Activated CD4-positive, CD25-positive, alpha-beta regulatory T cell treated with anti-CD3 and anti-CD28 coated beads, Interleukin-2, amount 50 U/mL, for 16 hours (primary cell): ENCODE measurements around the gene MYL5.
"Not testable (repeated sequence)": the region's sequence is repeated elsewhere in the genome, so short reads cannot be mapped to it uniquely, and the experiment has no call there.

ENCODE experiments used
- DNase-seq: peaks from one replicate; pipeline ENCODE4 v3.0.0-alpha.2; 2020; ENCODE audit warnings: low read depth, low spot score

The MYL5 gene

DNA sequence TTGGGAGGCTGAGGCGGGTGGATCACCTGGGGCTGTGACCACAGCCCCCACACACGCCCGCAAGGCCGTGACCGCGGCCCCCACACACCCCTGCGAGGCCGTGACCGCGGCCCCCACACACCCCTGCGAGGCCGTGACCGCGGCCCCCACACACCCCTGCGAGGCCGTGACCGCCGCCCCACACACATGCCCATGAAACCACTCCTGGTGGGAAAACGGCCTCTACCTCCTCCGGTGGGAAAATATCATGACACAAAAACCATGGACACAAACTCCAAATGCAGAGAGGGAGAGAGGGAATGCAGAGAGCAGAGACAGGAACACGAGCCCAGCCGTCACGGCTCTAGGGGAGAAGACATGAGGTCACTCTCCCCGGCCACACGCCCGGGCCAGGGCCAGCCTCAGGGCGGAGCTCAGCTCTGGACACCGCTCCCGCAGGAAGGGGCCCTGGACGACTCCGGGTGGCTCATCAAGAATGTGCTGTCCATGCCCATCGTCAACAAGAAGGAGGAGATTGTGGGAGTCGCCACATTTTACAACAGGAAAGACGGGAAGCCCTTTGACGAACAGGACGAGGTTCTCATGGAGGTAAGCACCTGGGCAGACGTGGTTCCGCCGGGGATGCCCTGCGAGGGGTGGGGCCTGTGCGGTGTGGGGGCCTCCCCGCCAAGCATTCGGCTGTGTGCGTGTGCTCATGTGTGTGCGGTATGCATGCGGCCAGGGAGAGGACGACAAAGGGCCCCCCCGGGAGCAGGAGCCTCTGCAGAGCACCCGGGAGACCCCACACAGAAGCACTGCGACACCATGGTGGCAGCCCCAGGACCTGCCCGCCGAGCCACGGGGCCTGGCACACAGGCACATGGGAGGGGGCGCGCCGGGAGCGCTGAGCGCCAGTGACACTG is 17.7 kb upstream of the MYL5 start:
- no peak for DNase-seq

DNA sequence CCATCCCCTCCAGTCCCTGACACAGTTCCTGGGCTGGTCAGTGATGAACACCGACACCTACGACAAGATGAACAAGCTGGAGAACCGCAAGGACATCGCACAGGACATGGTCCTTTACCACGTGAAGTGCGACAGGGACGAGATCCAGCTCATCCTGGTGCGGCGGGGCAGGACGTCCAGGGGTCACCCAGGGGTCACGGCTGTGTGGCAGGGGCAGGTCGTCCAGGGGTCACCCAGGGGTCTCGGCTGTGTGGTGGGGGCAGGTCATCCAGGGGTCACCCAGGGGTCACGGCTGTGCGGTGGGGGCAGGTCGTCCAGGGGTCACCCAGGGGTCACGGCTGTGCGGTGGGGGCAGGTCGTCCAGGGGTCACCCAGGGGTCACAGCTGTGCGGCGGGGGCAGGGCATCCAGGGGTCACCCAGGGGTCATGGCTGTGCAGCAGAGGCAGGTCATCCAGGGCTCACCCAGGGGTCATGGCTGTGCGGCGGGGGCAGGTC is 17.0 kb upstream of the MYL5 start:
- DNase-seq = no peak

DNA sequence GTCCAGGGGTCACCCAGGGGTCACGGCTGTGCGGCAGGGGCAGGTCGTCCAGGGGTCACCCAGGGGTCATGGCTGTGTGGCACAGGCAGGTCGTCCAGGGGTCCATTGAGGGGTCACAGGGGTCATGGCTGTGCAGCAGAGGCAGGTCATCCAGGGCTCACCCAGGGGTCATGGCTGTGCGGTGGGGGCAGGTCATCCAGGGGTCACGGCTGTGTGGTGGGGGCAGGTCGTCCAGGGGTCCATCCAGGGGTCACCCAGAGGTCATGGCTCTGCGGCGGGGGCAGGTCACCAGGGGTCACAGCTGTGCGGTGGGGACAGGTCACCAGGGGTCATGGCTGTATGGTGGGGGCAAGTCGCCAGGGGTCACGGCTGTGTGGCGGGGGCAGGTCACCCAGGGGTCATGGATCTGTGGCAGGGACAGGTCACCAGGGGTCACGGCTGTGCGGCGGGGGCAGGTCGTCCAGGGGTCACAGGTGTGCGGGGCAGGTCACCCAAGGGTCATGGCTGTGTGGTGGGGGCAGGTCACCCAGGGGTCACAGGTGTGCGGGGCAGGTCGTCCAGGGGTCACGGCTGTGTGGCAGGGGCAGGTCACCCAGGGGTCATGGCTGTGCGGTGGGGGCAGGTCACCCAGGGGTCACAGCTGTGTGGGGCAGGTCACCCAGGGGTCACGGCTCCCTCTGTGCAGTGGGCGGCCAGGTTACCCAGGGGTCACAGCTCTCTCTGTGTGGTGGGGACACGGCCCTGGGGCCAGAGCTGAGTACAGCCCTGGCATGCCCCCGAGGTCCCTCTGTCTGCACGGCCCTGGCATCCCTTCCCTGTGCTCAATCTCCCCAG is 16.3 kb upstream of the MYL5 start:
- no peak for DNase-seq

DNA sequence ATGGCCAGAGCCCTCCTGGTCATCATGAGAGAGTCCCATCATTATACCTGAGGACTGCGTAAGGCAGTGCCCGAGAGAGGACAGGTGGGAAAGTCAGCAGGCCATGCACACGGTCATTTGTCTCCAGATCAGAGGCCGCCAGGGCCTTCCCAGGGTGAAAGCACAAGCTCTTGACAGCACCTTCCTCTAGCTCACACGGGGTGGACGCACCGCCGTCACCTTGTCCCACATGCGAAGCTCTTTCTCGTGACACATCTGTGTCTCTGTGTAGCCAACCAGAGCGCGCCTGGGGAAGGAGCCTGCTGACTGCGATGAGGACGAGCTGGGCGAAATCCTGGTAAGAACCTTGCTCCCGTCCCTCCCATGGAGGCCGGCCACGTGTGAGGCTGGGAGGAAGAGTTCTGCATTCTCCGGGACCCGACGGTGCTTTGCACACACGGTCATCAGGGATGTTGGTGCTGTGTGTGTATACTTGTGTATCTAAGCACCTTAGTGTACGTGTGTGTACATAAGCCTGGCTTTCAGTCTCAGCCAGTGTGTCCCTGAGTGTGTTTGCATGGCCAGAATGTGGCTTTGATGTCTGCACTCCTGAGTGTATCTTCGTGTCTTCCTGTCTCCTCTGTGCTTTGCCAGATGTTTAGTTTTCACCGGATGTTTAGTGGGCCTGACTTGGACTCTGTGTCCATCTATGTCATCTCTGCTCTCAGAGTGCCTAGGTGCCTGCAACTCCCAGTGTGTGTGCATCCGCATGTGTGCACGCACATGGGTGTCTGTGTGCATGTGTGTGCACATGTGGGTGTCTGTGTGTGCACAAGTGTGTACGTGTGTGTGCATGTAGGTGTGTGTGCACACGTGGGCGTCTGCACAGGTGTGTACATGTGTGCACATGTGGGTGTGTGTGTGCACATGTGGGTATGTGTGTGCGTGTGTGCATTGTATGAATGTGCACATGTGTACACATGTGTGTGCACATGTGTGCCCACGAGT is 15.4 kb upstream of the MYL5 start:
- DNase-seq = no peak

DNA sequence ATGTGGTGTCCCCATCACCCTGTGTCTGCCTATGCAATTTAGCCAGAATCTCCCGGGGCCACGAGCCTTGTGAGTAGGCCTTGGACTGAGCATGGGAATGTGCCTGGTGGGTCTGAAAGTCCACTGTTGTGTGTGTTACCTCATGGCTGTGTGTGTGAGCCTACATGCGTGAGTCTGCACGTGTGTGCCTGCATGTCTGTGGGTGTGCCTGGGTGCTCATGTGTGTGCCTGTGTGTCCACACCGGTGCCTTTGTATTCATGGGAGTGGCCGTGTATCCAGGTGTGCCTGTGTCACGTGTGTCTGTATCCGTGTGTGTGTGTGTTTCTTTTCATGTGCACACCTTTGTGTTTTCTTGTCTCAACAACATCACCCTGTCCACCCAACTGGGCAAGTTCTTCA is 14.5 kb upstream of the MYL5 start:
- no peak for DNase-seq

DNA sequence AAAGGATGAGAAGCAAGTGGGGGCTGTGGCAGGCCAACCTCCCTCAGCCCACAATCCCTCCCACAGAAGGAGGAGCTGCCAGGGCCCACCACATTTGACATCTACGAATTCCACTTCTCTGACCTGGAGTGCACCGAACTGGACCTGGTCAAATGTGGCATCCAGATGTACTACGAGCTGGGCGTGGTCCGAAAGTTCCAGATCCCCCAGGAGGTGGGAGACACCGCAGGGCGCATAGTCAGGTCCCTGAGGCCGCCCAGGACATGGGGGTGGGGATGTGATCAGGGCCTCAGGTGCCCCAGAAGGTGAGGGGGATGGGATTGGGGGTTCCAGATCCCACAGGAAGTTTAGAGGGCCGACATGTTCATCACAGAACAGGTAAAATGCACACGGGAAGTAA is 13.9 kb upstream of the MYL5 start:
- DNase-seq = no peak

DNA sequence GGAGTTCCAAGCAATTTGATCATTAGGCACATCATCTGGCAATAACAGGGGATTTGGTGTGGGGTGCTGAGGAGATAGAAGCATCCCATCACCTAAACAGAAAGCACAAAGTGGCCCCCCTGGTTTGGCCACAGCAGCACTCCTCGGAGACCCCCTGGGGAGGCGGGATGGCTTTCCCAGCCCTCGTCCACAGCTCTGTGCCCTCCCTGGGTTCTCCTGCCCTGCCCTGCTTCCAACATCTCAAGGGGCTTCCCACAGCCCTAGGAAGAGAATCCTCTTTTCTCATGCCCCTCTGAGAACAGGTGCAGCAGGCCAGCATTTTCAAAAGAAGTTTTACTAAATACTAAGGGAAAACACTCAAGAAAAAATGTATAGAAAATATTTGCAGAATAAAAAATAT is 13.1 kb upstream of the MYL5 start:
- no peak for DNase-seq

DNA sequence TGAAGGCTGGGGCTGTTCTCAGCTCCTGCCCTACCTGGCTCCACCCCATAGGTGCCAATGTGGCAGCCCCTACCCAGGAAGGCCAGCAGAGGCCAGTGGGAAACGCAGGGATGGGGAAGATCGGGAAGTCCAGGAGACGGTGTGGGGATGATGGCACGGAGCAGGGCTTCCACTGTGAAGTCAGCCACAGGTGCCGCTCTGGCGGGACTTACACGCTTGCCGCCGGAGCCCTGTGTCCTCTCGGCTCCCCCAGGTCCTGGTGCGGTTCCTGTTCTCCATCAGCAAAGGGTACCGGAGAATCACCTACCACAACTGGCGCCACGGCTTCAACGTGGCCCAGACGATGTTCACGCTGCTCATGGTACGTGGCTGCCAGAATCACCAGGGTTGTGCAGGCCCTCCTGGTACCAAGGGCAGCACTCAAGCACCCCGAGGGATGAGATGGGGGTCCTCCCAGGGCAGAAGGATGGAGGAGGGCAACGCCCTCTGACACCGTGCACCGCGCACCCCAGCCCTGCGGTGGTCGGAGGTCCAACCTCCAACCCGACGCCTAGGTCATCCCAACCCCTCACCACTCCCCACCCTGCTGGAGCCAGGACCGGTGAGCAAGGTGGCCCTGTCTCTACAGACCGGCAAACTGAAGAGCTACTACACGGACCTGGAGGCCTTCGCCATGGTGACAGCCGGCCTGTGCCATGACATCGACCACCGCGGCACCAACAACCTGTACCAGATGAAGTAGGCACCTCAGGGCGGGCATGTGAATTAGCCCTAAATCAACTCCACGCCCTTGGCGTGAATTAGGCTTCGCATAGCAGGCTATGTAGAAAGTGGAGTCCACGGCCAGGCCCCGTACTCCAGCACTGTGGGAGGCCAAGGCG is 12.2 kb upstream of the MYL5 start:
- DNase-seq = no peak

DNA sequence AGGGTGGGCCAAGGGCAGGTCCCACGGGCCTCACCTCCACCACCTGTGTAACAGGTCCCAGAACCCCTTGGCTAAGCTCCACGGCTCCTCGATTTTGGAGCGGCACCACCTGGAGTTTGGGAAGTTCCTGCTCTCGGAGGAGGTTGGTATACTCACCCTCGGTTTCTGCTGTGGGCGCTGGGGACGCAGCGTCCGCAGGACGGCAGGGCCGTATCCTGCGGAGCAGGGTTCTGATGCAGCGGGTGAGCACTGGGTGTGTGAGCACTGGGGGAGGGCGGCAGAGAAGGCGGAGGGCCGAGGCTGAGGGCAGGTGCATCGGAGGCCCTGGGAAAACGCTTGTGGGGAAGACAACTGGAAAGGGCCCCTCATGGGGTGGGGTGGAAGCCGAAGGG is 11.3 kb upstream of the MYL5 start:
- no peak for DNase-seq

DNA sequence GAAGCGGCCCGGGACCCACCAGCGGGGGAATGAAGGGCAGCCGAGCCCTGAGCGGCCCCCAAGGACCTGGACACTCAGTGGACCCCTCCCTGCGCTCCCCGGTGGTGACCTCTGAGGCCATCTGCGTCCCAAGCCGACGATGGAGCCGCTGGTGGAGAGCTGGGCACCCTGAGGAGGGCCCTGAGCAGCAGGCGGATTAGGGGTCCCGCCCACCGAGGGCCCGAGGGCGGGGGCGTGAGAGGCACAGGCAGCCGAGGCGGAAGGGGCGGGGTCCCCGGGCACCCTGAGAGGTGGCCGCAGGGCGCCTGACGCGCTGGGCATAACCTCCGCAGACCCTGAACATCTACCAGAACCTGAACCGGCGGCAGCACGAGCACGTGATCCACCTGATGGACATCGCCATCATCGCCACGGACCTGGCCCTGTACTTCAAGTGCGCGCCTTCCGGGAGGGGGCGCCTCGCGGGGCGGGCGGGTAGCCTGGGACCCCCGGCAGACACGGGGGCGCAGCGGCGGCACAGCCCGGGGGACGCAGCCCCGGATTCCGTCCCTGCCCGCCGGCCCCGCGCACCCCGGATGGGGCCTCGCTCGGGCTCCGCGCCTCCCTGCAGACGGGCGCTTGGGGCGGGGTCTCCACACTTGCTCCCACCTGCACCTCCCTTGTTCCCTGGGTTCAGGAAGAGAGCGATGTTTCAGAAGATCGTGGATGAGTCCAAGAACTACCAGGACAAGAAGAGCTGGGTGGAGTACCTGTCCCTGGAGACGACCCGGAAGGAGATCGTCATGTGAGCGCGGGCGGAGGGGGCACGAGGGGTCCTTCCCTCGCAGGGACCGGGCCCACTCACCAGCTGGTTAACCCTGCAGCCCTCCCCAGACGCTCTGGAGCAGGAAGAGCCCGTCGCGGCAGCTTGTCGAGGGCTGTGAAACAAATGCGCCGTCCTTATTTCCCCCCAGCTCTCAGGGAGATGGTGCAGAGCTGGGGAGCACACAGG is 10.6 kb upstream of the MYL5 start:
- peak; percentile 42 for DNase-seq

DNA sequence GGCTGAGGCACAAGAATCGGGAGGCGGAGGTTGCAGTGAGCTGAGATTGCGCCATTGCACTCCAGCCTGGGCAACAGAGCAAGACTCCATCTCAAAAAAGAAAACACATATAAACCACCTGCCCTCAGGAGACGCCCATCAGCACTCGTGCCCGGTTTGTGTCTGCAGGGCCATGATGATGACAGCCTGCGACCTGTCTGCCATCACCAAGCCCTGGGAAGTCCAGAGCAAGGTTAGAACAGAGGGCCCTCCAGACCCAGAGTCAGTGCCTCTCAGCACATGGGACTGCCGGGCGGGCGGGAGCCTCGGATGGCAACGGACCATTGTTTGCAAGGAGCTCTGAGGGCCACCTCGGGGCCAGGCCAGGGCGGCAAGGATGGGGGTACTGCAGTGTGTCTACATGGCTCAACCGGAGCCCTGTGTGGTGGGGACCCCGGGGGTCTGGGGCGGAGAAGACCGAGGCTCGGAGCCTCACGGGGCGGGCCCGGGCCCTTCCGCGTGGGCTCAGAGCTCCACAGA is 9.6 kb upstream of the MYL5 start:
- DNase-seq = no peak

DNA sequence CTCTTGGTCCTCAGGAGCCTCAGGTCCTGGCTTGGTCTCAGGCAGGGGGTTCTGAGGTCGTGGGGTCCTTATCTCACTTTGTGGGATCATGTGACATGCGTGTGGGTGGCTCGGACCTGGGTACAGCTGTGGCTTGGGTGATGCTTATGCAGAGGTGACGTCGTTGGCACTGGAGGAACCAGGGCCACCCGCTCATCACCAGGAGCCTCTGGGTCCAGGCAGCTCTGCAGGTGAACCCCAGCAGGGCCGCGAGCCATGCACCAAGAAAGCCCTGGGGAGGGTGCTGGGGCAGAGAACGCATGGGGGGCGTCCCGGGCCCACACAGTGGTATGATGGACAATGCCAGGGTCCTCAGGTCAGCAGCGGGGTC is 9.0 kb upstream of the MYL5 start:
- no peak for DNase-seq

DNA sequence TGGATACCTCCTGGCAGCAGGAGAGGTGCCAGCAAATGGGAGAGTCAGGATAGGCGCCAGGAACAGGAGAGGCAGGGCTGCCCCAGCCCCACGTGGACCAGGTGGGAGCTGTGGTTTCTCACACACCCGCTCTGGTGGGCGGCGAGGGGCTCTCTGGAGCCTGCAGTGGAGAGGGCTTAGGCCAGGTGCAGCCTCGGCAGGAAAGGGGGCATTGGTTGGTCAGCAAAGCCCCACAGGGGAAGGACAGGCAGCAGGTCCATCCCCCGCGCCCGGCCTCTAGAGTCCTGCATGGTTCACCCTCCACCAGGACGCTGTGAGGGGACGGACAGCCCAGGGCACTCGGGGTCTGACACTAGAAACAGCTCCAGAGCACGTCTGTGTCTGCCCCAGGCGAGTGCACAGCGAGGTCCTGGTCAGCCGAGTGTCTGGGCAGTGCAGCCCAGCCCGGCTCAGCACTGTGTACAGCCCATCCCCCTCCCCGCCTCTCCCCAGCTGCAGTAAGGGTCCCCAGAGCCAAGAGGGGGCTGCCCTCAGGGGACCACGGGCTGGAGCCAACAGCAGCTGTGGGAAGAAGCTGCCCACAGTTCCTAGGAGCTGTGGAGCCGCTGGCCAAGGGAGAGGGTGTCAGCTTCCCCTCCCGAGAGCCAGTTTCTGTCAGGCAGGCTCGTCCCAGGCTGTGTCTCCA is 8.4 kb upstream of the MYL5 start:
- DNase-seq = no peak

DNA sequence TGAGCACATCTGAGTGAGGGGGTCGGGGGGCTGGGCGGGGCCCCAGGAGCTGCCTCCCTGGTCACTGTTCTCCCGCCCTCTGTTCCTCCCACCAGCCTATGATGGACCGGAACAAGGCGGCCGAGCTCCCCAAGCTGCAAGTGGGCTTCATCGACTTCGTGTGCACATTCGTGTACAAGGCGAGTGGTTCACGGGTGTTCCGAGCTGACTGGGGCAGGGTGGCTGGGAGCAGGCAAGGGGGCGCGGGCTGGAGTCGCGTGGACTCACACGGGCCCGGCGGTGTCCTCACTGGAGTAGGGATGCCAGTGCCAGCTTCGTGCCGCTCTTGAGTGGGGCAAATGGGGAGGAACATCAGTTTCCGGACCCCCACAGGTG is 7.9 kb upstream of the MYL5 start:
- no peak for DNase-seq

DNA sequence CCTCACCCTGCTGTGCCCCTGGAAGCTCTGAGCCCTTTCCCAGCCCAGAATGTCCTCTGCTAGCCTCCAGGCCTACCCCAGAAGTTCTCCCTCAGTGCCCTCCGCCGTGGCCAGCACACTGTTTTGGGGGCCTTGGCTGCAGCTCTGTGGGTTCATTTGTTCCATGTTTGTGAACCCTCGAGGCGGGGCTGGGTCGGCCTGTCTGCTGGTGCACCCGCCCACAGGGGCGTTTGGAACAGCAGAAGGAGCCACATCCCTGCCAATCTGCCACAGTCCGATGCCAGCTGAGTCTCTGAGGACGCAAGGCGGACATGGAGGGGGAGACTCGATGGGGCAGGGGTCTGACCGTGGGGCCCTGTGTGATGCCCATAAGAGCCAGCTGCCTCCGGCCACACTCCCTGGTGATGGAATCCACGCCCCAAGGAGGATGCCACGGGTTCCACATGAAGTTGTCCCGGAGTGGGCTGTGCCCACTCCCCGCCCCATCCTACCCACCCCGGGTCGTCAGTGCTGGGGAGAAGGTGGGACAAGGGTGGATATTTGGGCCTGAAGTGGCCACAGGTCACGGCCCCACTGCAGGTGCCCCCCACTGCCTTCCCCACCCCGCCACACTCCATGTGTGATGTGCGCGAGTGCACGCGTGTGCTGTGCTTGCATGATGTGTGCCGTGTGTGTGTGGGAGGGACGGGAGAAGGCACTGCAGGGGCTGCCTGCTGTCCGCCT is 7.4 kb upstream of the MYL5 start:
- DNase-seq = no peak

DNA sequence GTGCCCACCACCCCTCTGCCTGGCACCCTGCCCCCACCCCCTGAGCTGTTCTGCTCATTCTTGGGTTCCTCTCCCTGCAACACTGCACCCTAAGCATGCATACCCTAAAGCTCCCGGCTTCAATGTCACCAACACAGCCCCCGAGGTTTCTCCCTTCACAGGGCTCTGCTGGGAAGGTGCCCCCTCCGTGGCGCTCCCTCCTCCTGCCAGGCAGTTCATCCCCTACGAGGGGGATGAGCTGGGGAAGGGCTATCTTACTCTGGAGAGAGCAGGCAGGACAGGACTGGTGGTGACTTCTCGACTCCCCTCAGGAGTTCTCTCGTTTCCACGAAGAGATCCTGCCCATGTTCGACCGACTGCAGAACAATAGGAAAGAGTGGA is 6.8 kb upstream of the MYL5 start:
- DNase-seq = no peak

DNA sequence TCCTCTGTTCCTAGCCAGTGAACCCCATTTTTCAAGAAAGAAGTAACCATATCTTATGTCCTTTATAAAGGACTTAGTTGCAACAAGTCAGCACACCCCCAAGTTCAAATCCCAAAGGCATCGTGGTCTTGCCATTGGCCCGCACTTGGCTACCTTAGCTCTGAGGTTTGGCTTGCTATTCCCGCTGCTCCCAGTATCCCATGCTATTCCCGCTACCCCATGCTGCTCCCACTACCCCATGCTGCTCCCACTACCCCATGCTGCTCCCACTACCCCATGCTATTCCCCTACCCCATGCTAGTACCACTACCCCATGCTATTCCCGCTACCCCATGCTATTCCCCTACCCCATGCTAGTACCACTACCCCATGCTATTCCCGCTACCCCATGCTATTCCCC is 6.1 kb upstream of the MYL5 start:
- not testable (repeated sequence) for DNase-seq
